Stimulated activated CD8-positive, alpha-beta memory T cell treated with anti-CD3 and anti-CD28 coated beads, Interleukin-12 subunit alpha, Interleukin-12 subunit beta, amount 100 ng/mL, for 24 hours (primary cell): ENCODE measurements around the gene LRRC1.

ENCODE experiments used
- DNase-seq: peaks from one replicate; pipeline ENCODE4 v3.0.0-alpha.2; 2020; ENCODE audit errors: extremely low read depth

LRRC1 gene

DNA sequence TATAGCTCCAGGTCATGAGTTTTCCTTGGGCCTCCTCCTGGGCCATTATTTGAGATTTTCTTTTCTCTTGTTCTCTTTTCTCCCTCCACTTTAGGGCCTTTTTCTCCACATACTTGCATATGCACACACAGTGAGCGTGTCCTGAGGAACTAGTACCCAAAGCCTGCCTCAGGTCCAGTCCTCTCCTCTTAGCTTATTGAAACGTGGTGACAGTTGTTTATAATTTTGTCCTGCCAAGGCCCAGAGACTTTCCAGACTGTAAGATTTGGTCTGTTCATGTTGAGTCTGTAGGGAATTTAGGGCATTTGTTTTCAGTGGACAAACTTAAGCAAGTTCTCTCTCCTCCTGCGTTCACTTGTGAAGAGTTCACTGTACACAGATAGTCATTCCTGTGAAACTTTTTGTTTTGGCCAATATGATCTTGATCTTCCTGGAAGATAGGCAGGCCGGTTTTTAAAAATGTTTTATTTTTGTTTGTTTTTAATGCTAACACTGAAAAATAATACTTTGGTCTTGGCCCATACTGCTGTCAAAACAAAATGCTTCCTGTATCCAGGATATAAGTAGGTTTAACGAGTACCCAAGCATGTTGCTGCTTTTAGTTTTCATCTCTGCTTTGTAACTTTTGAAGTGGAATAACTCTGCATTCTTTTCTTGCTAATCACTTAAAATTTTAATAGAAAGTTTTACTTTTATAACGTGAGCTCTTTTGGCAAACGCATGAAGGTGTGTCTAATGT is 20.7 kb downstream of the LRRC1 start:
- no peak for DNase-seq

DNA sequence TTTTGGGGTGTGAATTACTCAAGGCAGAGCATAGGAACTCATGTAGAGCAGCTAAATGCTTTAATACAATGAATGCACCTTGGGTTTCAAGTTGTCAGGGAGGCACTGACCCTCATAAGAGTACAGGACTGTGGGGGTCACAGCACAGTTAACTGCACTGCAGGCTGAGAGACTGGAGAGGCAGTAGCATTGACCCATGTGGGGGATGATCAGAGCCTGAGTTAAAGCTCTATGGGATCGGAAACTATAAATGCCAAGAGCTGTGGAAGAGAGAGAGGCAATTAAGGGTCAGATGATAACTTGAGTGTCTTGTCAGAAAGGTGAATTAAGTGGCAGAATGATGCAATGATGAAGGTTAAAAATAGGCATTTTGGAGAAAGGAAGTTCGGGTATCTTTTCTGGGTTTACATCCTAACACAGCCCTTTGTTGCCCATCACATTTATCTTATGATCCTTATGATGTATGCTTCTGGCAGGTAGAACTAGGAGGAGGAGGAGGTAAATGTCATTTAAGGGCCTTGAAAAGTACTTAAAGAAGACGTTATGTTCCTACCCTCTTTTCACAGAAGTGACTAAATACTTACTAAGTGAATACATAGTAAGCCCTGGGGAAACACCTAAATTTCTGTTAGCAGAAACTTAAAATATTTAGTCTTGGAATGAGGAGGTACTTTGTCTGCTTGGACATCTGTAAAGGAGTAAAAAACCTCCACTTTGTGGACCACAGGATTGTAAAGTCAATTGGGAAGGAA is 24.2 kb downstream of the LRRC1 start:
- no peak for DNase-seq

DNA sequence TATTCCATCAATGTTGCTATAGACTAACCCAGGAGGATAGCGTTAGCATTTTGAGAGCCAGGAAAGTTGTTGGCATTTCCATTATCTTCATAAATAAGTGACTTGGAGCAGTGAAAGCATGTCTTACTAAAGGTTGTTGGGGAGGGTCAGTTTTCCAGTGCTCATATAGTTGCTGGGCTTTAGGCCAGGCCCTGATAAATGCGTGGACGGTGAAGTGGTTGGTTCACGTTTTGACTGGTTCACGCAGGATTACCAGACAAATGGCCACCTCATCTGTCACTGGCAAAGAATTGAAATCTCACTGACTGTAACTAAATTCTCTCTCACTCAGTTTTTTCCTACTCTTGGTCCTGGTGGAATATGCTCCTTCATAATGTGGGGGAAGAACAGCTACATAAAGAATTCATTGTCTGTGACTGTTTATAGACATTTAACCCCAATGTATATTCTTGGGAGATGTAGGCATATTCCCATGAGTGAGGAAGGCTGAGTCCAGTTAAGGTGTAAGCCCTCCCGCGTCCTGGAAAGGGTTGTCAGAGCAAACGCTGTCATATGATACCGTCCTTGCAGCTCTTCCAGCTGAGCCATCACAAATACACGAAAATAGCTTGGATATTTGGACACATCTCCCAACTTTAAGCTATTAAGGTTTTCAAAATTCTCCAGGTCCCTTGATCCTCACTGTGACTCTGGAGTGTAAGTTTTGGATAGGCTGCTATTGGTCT is 27.8 kb downstream of the LRRC1 start:
- DNase-seq: no peak

GRCh38 chr6:53824714-53825113 is 29.9 kb downstream of the LRRC1 start:
- DNase-seq: no peak

DNA sequence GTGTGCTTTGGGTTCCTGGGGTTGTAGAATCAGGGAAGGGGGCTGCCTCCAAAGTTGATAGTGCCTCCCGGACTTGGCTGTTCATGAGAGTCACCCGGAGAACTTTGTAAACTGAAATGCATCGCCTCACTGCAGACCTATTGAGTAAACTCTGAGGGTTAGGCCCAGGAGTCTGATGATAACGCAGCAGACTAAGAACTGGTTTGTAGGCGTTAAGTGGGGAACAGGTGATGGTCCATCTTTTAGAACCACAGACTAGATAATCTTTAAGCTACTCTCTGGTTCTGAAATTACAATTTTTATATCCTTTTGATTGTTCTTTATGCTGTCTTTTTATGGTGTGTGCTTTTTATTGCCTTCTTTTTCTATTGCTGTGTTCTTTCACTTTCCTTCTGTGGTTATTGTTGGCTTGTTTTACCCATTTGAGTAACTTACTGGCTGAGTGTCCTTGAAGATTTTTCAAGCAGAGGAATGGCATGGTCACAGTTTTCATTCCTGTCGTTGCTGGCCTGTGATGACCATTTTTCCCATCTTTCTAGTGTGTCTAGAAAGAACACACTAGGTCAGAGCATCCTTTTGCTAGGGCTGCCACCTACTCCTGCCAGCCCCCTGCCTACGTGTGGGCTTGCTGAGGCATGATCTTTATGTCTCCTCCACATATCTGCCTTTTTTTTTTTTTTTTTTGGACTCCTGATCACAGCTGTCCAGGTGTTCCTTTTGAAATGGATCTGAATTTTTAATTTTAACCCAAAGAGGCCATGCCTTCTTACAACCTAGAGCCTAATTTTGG is 30.9 kb downstream of the LRRC1 start:
- DNase-seq: no peak

DNA sequence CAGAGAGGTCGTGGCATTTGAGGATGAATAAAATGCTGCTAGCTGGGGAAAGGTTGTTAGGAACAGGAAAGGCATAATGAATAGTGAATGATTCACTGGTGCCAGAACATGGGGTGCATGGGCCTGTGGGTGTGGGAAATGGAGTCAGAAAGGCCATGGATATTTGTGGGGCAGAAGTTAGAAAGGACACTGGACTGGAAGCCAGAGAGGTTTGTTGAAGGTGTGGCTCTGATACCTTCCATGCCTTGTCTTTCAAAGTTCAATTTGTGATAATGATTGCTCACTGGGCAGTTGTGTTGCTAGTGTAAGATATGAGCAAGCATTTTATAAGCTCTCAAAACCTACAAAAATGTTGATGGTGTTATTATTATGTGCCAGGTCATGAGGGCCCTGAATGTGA is 32.7 kb downstream of the LRRC1 start:
- no peak for DNase-seq

DNA sequence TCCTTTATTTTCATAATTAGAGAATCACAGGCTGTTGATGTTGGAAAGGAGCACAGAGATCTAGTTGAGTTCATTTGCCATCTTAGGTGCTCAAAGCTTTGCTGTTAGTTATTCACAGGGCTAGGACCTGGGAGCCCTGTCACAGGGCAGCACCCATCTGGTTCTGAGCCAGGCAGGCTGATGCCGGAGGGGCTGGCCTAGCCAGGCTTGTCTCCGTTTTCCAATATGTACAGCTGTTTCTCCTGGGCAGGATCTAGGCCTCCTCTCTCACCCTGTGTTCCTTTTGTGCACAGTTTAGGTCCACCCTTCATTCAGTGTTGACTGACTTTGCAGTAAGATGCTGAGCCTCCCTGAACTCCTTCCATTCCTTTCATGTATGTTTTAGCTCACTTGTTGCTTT is 33.4 kb downstream of the LRRC1 start:
- no peak for DNase-seq

DNA sequence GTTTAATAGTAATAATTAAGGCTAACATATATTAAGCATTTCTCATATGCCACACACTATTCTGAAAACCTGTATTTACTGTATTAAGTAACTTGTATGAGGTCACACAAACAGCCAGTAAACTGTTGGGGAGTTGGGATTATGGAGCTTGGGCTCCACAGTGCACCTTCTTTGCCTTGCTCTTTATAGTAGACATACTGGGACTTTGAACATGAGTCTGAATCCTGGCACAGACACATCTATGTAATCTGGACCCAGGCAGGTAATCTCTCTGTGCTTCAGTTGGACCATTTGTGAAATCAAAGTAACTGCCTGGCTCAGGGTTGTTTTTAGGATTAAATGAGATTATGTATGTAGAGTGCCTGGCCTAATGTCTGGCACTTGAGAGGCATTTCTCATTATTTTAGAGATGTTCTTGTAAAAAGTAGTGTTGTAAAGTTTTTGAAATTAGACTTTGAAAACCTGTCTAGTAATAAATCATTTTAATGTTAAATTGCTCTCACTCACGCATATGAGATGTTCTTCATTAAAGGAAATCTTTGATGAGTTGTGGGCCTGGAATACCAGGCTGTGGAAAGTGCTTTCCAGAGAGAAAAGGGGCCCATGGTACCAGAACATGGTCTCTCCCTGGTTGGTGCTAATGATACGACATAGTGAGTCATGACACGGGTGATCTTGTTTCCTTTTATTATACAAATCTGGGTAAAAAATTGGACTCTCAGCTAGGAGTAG is 34.3 kb downstream of the LRRC1 start:
- no peak for DNase-seq

- no peak for DNase-seq
These were observed 35.0 kb downstream of the LRRC1 start for GRCh38 chr6:53829698-53830221.

- no peak for DNase-seq
These were observed 35.6 kb downstream of the LRRC1 start for GRCh38 chr6:53830366-53830765.

DNA sequence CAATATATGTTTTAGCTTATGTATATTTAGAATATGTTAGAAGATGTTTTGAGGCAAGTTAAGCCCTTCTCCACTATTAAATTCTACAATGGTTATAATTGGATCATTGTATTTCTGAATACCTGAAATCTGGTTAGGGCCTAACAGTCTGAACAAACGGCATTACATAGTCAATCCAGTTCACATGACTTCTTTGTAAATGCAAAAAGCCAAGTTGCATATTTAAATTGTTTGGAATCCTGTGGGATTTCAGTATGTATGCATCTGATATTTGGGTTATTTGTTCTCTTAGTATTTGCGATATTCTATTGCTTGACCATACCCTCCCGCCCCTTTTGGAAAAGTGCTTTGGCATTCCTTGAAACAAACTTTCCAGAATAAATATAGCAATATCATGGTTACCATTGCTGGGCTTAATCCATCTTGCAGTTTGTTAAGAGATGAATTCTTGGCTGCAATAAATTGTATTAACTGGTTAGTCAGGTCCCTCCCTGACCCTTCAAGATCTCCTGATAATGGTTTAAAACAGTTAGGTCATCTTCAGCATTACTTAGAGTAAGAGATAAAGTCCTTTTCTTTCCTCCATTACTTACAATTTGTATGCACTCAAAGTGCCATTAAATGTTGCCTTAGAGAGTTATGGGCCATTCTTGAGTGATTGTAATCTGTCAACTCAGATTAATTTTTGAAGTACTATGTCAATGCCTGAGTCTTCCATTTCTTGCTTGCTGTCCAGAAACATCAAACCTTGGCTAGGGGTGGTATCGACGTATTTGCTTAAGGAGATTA is 36.5 kb downstream of the LRRC1 start:
- DNase-seq: no peak

DNA sequence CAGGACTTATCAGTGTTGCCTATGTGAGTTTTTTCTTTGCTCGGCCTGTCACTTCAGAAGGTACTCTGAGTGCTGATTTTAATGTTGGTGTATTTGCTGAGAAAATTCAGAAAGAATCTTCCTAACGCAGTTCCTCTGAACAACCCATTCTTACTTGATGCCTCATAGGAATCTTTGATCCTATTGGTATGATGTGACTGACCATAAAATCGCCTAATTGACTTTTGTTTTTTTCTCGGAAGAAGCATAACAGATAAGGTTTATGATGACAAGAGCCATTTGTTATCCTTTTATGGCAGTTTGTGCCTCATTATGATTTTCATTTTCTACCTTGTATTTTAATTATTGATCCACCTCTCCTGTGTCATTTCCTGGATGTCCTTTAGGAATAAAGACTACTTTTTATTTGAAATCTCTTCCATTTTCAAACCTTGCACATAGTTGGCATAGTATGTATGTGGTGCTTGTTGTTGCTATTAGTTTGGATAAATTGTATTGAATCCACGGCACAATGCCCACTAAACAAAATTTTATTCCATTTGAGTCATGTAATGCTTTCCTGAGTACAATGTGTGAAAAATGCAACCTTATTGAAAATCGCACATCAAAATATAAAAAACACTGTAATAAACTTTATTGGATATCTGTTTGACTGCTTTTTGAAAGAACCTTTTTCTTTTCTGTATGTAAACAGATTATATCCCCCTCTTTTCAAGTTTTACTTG is 37.3 kb downstream of the LRRC1 start:
- DNase-seq: no peak

- no peak for DNase-seq
These were observed 38.4 kb downstream of the LRRC1 start for GRCh38 chr6:53833155-53833554.

DNA sequence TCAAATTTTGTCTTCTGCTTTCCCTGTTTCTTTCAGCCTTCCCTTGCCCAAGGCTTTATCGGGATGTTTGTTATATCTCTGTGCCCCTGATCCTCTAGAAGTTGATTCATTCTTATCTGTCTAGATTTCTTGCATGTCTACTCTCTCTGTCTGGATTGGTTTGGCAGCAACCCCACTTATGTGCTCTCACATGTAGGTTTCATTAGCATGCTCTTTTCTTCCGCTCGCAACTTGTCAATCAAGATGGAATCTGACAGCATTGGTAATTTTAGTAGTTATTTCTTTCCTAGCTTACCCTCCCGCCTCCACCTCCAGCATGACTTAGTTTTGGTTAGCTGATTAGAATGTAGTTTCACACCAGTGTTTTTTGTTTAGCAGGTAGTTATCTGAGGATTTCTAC is 39.3 kb downstream of the LRRC1 start:
- DNase-seq: no peak

- DNase-seq: no peak
These were observed 43.3 kb downstream of the LRRC1 start for GRCh38 chr6:53837865-53838769.

DNA sequence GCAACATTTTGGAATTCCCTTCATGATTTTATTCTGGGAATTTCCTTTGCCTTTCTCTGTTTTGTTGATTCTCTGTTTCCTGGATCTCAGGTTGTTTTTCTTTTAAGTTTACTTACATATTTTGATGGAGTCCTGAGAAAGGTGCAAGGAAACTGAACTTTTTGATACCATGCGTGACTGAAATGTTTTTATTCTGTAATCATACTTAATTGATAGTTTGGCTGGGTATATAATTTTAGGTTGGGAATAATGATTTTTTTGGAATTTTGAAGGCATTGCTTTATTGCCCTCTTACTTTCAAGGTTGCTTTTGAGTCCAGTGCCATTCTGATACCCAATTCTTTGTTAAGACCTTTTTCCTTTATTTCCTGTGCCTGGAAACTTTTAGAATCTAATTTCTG is 45.2 kb downstream of the LRRC1 start:
- DNase-seq: no peak

GRCh38 chr6:53845280-53846195 is 50.7 kb downstream of the LRRC1 start:
- no peak for DNase-seq
